KG1 (cell line): ENCODE data around the gene NISCH.

Source experiments
- DNase-seq: peaks from one replicate; lab custom pipeline; 2025; lab: John Stamatoyannopoulos, UW

NISCH gene

DNA sequence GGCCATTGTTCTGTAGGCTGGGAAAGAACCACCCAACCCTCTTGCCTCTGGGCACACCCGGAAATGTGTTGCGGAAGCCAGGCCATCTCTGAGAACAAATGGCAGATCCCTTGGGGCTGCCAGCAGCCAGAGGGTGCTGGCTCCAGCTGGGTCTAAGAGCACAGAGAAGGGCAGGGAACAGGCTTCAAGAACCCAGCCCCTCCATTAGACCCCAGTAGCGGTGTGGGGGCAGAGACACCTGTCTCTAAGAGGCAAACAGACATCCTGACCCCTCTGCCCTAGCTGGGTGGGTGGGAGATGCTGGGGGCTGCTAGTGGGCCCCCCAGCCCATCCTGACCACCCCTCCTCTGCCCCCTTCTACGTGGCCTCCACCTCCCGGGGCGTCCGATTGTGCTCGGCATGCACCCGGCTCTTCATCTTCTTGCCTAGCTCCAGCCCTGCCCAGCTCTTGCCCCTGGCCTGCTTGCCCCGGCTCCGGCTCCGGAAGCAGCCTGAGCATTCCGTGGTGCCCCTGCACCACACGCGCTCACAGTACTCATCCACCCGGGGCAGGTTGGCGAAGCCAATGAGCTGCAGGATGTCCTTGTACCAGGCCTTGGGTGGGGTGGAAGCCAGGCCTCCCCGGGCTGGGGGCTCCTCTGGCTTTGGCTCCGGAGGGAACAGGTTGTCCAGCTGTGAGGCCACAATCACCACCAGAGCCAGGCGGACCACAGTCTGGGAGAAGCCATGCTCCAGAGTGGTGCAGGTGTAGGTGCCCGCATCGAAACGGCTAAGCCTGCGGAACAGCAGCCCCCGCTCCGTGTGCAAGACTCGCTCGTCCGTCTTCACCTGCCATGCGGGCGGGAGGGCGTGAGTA is 19.9 kb upstream of the NISCH start:
- no peak for DNase-seq

DNA sequence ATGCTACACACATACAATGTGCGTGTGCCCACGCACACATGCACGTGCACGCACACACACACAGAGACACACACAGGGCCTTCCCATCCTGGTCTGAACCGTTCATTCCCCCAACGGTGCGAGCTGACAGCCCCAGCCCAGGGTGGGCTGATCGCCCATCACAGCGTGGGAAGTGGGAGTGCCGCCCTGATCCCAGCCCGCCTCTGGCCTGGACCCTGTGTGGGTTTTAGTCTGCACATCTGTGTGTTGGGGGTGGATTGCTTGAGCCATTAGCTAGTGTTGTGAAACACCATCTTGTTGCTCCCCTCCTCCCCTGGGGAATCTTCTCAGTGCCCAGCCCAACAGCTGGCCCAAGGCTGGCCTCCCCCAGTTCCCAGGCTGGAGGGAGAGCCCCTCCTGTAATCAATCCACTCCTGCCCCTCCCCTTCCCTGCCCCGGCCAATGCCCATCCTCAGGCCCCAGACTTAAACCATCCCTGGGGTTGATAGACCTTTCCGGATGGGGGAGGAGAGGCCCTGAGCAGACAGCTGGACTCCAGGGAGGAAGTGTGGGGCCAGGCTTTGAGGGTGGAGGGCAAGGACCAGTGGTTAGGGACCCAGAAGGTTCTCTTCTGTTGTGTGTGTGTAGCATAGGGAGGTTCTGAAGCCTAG is 18.8 kb upstream of the NISCH start:
- DNase-seq: no peak

DNA sequence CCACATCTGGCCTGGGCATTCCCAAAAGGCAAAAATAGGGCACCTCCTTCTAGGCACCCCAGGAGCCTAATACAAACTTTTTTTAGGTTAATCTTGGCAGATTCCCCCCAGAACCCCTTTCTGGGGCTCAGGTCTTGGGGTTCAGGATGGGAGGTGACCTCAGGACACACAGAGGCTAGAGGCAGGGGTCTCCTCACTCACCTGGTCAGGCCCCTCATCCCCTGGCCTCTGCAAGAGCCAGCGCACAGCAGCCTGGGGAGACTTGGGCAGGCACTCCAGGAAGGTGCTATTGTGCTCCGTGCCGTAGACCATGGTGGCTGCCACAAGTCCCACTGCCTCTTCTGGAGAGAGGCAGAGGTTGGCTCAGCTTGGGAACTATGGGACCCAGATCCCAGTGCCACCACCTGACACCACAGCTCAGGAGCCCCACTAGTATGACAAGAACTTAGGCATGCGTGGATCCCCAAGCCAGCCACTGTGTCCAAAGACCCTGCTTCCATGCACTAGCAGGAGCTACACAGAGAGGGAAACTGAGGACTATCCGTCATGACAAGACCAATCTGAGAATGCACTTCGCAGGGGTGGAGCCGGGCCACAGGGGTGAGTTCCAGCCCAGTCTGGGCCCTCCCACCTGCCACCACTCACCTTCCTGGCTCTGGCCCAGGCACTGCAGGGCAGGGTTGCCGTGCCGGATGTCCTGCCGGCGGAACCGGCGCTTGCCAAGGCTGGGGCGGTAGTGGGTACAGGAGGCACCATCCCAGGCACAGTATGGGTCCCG is 17.9 kb upstream of the NISCH start:
- no peak for DNase-seq

DNA sequence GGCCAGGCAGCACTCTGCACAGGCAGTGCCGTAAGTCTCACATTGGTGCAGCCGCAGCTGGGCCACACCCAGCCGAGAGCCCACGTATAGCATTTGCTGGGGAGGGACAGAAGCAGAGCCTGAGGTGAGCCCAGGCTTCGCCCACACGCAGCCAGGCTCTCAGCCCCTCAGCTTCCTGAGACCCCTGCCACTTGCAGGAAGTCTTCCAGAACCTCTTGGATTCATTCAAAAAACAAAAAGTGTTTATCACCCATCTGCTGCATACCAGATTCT is 17.4 kb upstream of the NISCH start:
- no peak for DNase-seq

DNA sequence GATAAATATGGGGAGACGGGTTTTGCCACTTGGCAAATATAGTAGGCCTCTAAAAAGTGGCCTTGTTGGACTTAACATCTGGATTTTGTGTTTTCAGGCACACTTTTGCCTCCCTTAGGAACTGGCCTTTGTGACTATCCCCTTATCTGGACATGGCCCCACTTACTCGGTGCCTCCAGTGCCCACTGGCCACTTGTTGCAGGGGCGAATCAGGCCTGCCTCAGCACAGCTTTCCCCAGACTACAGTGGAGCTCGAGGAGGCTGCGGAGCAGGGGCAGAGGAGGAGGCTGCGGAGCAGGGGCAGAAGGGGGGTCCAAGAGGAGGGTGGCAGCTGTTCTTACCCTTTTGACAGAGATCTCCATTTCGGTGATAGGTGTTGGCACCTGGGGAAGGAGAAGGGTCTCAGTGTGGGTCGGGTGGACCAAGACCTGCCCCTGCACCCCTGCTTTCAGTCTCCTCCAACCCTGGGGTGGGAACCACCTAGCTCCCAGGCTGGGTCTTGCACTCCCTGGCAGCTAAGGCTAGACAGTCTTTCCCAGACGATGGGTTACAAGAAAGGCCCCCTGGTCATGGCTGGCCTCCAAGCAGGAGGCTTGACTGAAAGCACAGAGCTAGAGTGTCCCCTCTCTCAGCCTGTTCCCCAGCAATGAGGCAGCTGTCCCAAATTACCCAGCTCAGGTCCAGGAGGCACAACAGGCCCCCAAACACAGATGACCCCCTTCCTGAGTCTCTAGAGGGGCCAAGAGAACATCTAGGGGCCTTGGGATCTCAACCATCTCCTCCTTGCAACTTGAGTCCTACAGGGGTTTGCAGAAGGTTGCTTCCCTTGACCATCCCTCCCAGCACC is 16.6 kb upstream of the NISCH start:
- no peak for DNase-seq

DNA sequence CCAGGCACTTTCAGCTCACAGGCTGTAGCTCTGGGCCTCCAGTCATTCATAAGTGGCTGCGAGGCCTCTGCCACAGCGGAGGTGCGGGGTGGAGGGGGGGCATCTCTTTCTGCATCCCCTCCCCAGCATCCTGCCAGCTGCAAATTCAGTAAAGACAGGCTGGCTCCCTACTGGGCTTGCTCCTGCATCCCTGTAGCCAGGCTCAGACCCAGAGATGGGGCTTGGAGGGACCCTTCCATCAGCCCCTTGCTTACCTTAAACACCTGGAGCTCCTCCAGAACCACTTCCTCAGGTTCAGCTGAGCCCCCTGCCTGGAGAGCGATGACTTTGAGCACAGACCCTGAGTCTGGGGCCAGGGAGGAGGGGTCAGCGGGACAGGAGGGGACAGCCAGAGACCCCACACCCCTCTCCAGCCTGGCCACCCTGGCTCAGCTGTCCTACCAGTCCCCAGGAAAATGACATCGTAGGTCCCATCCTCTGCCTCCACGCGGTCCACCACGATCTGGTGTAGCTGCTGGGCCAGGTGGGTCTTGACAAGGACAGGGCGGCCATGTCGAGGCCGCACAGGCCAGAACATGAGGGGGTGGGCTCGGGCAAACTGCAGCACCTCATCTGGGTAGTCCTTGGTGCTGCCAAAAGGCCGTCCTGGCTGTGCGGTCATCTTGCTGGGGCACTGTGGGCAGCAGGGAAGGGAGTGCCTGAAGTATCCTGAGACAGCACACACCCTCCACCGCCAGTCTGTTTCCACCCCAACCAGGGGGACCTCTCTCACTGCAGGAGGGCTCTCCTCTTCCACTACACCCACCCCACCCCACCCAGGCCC is 15.8 kb upstream of the NISCH start:
- no peak for DNase-seq

DNA sequence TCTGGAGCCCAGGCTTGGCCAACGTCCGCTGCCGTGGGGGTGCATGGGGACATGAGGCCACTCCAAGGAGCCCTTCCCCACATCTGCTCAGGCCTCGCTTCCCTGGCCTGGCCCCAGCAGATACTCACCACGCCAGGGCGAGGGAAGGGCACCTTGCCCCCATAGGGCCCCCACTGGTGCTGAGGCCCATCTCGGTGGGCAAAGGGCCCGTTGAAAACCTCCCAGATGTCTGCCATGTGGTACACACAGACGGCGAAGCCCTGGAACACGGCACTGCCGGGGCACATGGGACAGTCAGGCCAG is 15.2 kb upstream of the NISCH start:
- no peak for DNase-seq

DNA sequence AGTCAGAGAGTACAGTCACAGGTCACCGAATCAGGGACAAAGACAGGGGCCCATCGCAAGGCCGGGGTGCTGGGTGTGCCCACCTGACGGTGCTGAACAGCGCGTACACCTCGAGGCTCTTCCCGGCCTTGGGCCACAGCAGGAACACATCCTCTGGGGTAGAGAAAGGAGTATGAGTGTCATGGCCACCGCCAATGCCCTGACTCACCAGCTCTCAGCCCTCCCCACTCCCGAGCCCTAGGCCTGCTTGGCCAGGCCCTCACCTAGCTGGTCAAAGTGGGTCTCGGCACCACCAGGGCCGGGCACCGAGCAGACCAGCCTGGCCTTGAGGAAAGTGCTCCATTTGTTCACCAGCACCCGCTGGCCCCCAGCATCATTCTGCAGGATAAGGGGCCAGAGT is 14.7 kb upstream of the NISCH start:
- no peak for DNase-seq

DNA sequence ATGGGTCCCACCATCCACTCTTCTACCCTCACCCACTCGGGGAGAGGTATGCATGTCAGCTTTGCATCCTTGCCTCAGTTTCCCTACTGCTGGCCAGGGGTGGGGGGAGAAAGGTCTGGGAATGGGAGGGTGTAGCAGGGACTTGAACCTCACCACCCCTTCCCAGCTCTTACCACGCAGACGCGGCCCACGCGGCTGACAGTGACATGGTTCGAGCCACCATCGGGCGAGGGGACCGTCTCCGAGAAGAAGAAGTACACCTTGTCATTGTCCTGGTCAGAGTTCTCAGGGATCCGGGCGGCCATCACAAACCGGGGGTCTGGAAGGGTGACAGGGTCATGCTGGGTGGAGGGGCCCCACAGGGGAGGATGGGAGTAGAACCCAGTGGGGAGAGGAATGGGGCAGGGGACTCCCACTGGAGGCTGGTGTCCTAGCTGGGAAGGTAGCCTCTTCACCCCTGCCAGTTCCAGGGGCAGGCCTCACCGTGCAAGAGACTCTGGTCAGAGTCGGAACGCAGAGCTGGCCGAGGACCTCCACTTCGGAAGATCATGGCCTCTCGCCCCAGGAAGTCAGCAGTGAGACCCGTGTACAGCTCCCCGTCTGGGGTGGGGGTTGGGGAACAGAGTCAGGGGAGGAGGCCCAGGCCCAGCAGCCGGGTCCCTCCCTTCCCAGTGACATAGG is 14.2 kb upstream of the NISCH start:
- no peak for DNase-seq

DNA sequence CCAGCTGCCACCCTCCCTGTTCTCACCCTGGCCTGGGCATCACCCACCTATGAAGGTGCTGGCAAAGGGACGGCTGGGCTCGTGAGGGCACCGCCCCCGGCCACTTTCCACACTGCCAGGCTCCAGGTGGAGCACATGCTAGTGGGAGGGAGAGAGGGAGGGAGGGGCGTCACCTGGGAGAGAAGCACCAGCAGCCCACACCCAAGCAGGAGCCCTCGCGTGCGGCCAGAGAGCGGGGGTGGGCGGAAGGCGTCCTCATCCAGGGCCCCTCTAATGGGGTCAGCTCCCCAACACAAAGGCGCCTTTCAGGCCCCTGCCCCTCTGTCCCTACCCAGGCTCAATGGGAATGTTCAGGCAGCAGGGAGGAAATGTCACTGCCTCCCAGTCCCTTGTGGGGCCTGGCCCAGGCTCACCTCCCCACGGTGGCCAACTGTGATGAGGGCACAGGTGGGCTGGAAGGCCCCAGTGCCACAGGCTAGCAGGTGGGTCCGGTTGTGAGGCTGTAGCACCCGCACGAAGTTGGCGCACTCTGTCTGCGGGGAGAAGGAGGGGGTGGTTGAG is 13.6 kb upstream of the NISCH start:
- DNase-seq: no peak

DNA sequence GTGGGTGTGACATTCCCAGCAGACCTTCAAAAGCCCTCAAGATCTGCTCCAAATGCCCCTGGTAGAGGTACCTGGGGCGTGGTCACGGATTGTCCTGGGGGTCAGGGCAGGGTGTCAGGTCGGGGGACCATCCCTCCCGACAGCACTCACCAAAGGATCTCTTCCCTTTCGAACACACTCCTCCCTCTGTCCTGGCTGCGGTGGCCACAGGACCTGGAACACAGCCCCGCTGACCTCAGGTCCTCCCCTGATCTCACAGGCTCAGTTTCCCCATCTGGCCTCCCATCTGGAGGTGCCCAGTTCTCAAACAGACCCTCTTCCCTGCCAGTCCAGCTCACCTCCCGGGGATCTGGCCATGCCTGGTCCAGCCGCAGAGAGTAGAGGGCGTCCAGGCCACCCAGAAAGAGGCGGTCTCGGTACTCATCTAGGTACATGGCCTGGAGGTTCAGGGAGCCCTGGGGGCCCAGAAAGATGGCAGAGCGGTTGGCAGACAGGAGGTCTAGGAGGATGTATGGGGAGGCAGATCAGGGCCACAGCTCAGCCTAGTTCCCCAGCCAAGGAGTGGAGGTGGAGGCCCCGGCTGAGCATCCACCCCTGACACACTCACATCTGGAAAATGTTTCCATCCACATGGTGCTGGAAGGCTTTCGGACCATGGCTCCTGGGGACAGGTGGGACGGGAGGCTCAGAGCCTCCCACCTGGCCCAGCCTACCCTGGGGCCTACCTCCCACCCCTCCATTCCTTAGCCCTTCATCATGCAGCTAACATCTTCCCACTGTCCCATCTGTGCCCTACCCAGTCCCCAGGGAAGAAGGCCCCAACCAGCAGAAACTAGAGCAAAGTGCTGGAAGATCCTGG is 12.8 kb upstream of the NISCH start:
- DNase-seq: no peak

DNA sequence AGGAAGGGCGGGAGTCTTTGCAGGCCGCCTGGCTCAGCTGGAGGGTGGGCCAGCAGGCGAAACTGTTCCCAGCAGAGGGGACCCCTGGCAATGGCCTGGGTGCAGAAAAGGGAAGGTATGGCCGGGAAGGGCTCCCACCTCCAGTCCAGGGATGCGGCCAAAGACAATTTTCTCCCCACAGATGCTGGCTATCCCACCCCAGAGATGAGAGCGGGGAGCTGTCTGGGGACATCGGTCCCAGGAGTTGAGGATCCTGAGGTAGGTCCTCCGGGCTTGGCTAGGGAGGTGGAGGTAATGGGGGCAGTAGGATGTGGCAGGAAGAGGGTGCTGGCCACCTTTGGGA is 12.2 kb upstream of the NISCH start:
- no peak for DNase-seq

DNA sequence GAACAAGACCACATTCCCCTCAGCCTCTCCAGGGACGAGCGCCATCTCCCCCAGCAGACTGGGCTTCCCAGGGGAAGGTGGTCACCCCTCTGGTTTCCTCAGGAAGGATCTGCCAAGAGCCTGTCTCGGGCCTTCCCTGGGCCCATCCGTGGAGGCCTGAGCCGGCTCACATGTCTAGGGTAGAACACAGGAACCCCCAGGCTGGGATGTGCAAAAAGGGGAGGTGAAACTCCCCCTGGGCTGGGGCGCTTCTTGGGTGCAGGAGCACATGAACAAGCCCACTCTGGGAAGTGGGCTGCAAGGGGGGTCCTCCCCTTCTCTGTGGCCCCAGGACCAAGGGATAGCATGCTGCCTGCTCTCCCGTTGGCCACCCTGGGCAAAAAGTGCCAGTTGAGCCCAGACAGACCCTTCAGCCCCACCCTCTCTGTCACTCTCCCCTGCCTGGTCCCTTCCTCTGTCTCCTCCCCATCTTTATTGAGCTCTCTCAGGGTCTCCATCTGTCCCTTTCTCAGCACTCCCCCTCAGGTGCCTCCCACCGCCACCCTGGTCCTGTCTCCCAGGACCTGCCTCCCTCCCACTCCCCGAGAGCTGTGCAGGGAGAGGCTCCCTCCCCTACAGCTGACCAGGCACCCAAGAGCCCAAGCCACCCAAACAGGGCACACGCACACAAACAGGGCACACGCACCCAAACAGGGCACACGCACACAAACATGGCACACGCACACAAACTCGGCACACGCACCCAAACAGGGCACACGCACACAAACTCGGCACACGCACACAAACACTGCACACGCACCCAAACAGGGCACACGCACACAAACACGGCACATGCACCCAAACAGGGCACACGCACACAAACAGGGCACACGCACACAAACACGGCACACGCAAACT is 11.4 kb upstream of the NISCH start:
- no peak for DNase-seq

DNA sequence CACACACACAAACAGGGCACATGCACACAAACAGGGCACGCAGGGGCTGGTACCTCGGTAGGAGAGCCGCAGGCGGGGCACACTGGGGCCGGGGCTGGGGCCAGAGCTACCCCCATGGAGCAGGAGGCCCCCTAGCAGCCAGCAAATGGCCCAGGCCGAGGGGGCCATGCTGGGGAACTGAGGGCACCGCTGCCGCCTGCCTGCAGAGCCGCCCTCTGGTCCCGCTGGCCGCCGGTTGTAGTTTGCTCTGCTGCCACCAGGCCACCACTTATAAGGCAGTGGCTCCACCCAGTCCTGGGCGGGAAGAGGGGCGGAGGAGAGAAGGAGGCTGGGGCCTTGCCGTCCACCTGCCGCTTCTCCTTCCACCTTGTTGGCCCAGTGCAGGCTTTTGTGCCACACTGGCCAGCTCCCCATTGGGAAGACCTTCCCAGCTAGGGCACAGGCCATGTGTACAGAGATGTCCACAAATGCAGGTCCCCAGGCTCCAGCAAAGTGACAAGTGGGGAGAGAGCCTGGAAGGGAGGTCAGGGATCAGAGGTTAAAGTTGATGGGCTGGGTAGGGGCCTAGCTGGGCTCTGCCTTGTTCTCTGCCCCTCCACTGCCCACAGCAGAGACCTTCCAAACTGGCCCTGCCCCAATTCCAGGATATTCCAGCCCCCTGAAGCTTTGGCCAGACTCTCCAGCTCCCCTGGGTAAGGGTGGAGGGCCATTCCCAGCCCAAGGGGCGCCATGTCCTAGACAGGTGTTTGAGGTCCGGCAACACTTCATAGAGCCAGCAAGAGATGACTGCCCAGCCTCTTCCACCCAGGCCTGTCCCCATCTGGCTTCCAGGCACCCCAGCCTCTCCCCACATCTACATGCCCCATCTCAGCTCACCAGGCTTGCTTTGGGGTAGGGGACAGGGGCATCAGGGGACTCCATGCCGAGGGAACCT is 10.3 kb upstream of the NISCH start, which contains the start of gene SEMA3G:
SEMA3G (minus strand) TSS at position 244 of the 934 bp plus-strand sequence; CDS start at position 168, 76 bp downstream.
- DNase-seq: peak; percentile 19

DNA sequence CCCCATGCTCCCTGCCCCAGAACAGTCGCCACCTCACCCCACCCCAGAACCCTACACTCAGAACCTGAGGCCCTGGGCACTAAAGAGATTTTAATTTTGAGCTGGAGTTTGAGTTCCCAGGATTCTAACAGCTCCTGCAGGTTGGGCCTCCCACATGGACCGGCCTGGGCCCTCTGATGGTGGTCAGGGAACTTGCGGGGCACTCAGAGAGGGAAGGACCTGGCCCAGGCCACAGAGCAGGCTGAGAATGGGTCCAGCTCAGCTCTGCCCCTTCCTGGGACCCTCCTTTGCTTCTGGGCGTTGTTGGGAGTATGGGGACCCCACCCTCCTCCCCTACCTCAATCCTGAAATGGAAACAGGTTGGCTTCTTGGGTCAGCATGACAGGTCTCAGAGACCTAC is 9.4 kb upstream of the NISCH start:
- DNase-seq: no peak

DNA sequence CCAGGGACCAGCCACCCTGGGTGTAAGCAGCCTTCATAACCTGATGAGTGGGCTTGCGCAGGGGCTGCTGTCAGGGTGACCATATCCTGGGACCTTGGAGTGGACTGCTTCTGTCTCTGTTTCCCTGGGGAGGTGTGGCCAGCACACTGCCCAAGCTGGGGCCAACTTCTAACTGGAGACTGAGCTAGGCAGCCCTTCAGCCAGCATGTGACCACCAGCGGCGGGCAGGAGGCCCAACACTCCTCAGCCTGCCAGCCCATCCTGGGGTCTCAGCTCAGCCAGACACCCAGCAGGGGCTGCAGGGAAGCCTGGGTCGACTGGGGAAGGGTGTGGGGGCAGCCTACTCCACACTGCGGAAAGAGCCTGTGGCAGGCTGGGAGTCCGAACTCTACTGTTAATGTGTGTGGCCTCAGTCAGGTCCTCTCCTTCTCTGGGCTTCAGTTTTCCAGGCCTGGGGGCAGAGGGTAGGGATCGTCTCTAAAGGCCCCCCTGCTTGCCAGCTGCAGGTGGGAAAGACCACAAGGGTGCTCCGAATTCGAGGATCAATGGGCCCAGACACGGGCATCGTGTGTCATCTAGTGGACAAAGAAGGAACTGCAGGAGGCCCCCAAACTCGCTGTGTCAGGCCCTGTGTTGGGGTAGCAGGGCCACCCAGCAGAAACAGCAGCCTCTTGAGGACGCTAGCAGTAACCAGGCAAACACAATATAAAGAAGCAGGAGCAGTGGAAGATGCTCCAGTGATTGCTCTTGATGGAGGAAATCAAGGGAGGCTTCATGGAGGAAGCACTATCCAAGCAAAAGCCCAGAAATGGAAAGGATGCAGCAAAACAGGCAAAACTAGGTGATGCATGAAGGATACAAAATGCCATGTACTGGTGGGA is 8.5 kb upstream of the NISCH start:
- peak; percentile 87 for DNase-seq
